PC-9 (cell line): ENCODE measurements around the gene LCN6. TPM values are rescaled to one million over a fixed set of nuclear protein-coding genes. Genes with fewer than 3 reads are reported as not detected.

Source experiments
- BruUV-seq: library from RNA; stranded (reverse); fragments of 400-500 nt; replicated peaks from 2 replicates; lab custom pipeline; 2021; lab: Mats Ljungman, UMichigan
- CTCF ChIA-PET: fragments of 300-600 bp; sonication (Branson Sonifier 250); formaldehyde crosslinking; loops from one replicate; lab custom pipeline; 2022; ENCODE audit warnings: antibody characterized with exemption; lab: Charles Lee
- POLR2A ChIA-PET: fragments of 300-600 bp; sonication (Branson Sonifier 250); formaldehyde crosslinking; loops from one replicate; lab custom pipeline; 2022; ENCODE audit warnings: antibody characterized with exemption; ENCODE audit not compliant: unreplicated experiment; lab: Charles Lee
- DNase-seq, 2 experiments: peaks; one replicate each; pipeline versions ENCODE4 v3.0.0 to v3.0.0-alpha.2; 2015 to 2022; ENCODE audit warnings: mixed read lengths in 1 of 2
- H2AFZ ChIP-seq: fragments of 200-600 bp; sonication (generic); 2 replicates; pipeline ENCODE4 v1.8.1; 2017; ENCODE audit warnings: antibody characterized with exemption
- H3F3A ChIP-seq: fragments of 200-600 bp; sonication (generic); 2 replicates; pipeline ENCODE4 v1.8.1; 2017; ENCODE audit warnings: antibody characterized with exemption, mild to moderate bottlenecking, low read depth; ENCODE audit not compliant: insufficient read depth
- H3K27ac ChIP-seq: fragments of 200-600 bp; sonication (generic); 2 replicates; pipeline ENCODE4 v1.6.1; 2016; ENCODE audit warnings: mixed run types
- H3K27me3 ChIP-seq: fragments of 200-600 bp; sonication (generic); 2 replicates; pipeline ENCODE4 v1.6.1; 2016; ENCODE audit warnings: low read depth, mixed run types; ENCODE audit not compliant: insufficient read depth
- H3K36me3 ChIP-seq: fragments of 200-600 bp; sonication (generic); 2 replicates; pipeline ENCODE4 v1.6.1; 2016; ENCODE audit warnings: low read depth, mixed run types
- H3K4me1 ChIP-seq: fragments of 200-600 bp; sonication (generic); replicated peaks from 2 replicates; pipeline ENCODE4 v1.6.1; 2016; ENCODE audit warnings: mixed run types; ENCODE audit not compliant: insufficient read depth
- H3K4me2 ChIP-seq: fragments of 200-600 bp; sonication (generic); 2 replicates; pipeline ENCODE4 v1.6.1; 2017; ENCODE audit warnings: mixed run types
- H3K4me3 ChIP-seq: fragments of 200-600 bp; sonication (generic); 2 replicates; pipeline ENCODE4 v1.6.1; 2016; ENCODE audit warnings: mixed run types
- H3K79me2 ChIP-seq: fragments of 200-600 bp; sonication (generic); 2 replicates; pipeline ENCODE4 v1.6.1; 2017; ENCODE audit warnings: low read depth, mixed run types
- H3K9me2 ChIP-seq: fragments of 200-600 bp; sonication (generic); 2 replicates; pipeline ENCODE4 v1.8.1; 2017; ENCODE audit warnings: mild to moderate bottlenecking; ENCODE audit not compliant: insufficient read depth
- H3K9me3 ChIP-seq: fragments of 200-600 bp; sonication (generic); 2 replicates; pipeline ENCODE4 v1.8.1; 2016; ENCODE audit warnings: low read depth; ENCODE audit not compliant: insufficient read depth
- H4K20me1 ChIP-seq: fragments of 200-600 bp; sonication (generic); 2 replicates; pipeline ENCODE4 v1.8.1; 2017; ENCODE audit not compliant: insufficient read depth
- EZH2 ChIP-seq: fragments of 200-600 bp; sonication (generic); IDR thresholded peaks from 2 replicates; pipeline ENCODE4 v1.8.0; 2017; ENCODE audit warnings: antibody characterized with exemption, low read depth
- intact Hi-C: fragments of 100-400 bp; cut with micrococcal nuclease; formaldehyde crosslinking; loops from one replicate; pipeline ENCODE4 v1.10.0; 2022; ENCODE audit not compliant: unreplicated experiment
- total RNA-seq: library from RNA; stranded (reverse); gene quantifications from 2 replicates; pipeline ENCODE4 v1.2.3, GENCODE V29; 2021
- TF ChIP-seq, protein P1 (sequence below): fragments of 200-600 bp; sonication (generic); conservative IDR thresholded peaks from 2 replicates; pipeline ENCODE4 v1.6.1; 2017; ENCODE audit warnings: mixed run types, antibody characterized with exemption, mild to moderate bottlenecking, moderate library complexity

The LCN6 gene
- total RNA-seq, 1 experiment from 2014 or later: not detected

GRCh38 chr9:136740971-136741882 lies 7.1 kb downstream of the LCN6 start:
- no peak for DNase-seq
- Histone ChIP-seq H3K36me3 (no peaks in the 10 kb centered on the region), H3F3A (no peaks in the 10 kb centered on the region), H2AFZ (no peak overlapping the region), H4K20me1 (no peaks in the 10 kb centered on the region), H3K27ac (no peak overlapping the region), H3K4me3 (no peak overlapping the region), H3K79me2 (no peaks in the 10 kb centered on the region), H3K9me3 (no peaks in the 10 kb centered on the region), H3K4me1 (no peaks in the 10 kb centered on the region), H3K27me3 (peaks cover 81% of the 10 kb centered on the region), H3K4me2 (no peak overlapping the region), H3K9me2 (no peaks in the 10 kb centered on the region)
- BruUV-seq: no TSS peak
- TF ChIP-seq, protein P1, sequence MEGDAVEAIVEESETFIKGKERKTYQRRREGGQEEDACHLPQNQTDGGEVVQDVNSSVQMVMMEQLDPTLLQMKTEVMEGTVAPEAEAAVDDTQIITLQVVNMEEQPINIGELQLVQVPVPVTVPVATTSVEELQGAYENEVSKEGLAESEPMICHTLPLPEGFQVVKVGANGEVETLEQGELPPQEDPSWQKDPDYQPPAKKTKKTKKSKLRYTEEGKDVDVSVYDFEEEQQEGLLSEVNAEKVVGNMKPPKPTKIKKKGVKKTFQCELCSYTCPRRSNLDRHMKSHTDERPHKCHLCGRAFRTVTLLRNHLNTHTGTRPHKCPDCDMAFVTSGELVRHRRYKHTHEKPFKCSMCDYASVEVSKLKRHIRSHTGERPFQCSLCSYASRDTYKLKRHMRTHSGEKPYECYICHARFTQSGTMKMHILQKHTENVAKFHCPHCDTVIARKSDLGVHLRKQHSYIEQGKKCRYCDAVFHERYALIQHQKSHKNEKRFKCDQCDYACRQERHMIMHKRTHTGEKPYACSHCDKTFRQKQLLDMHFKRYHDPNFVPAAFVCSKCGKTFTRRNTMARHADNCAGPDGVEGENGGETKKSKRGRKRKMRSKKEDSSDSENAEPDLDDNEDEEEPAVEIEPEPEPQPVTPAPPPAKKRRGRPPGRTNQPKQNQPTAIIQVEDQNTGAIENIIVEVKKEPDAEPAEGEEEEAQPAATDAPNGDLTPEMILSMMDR: no peak
- no peak for TF ChIP-seq EZH2
- ChIA-PET CTCF (no interaction called here), POLR2A (no interaction called here)
- intact Hi-C loops: no loop called here

GRCh38 chr9:136740491-136740890 lies 7.8 kb downstream of the LCN6 start:
- Histone ChIP-seq H3K9me2 (no peaks in the 10 kb centered on the region), H2AFZ (no peak overlapping the region), H3K4me2 (no peak overlapping the region), H3K79me2 (no peaks in the 10 kb centered on the region), H3K4me3 (no peak overlapping the region), H3K27ac (no peak overlapping the region), H3K9me3 (no peaks in the 10 kb centered on the region), H3K4me1 (no peaks in the 10 kb centered on the region), H4K20me1 (no peaks in the 10 kb centered on the region), H3F3A (no peaks in the 10 kb centered on the region), H3K36me3 (no peaks in the 10 kb centered on the region), H3K27me3 (peaks cover 76% of the 10 kb centered on the region)
- ChIA-PET CTCF (no interaction called here), POLR2A (no interaction called here)
- intact Hi-C loops: no loop called here
- TF ChIP-seq, protein P1: no peak
- TF ChIP-seq EZH2: no peak
- DNase-seq: no peak
- no TSS peak for BruUV-seq

GRCh38 chr9:136740069-136740468 lies 8.3 kb downstream of the LCN6 start:
- no peaks in the 10 kb centered on the region for H3K36me3 ChIP-seq
- no peak overlapping the region for H3K27ac ChIP-seq
- CTCF ChIA-PET: no interaction called here
- H3K4me3 ChIP-seq: no peak overlapping the region
- H3F3A ChIP-seq: no peaks in the 10 kb centered on the region; the same call in 1 of the 2 replicates
- H3K27me3 ChIP-seq: peaks cover 73% of the 10 kb centered on the region
- no peak overlapping the region for H2AFZ ChIP-seq
- no peak overlapping the region for H3K4me2 ChIP-seq
- no peaks in the 10 kb centered on the region for H4K20me1 ChIP-seq
- H3K79me2 ChIP-seq: no peaks in the 10 kb centered on the region
- no TSS peak for BruUV-seq
- POLR2A ChIA-PET: no interaction called here
- H3K9me3 ChIP-seq: no peaks in the 10 kb centered on the region
- TF ChIP-seq, protein P1: no peak
- no peak for TF ChIP-seq EZH2
- DNase-seq: no peak
- H3K4me1 ChIP-seq: no peaks in the 10 kb centered on the region
- intact Hi-C loops: no loop called here
- no peaks in the 10 kb centered on the region for H3K9me2 ChIP-seq
